Stomach (tissue), 9 donors: Measurements from ENCODE around the gene C1orf198. TPM values are rescaled to one million over a fixed set of nuclear protein-coding genes. Genes with fewer than 3 reads are reported as not detected.

ENCODE experiments used
- DNase-seq, 2 donors: peaks; one replicate each; pipeline versions ENCODE4 v3.0.0 to v3.0.0-alpha.2; 2013 to 2019
- H3K27ac ChIP-seq, 5 donors: fragments of 200-600 bp in 4 of 5; sonication (generic) in 4 of 5; one replicate each; pipeline ENCODE4 v1.5.1; 2013 to 2019; ENCODE audit warnings: mild to moderate bottlenecking in 1 of 5, moderate library complexity in 1 of 5
- H3K27me3 ChIP-seq, 3 donors: fragments of 200-600 bp; sonication (generic); one replicate each; pipeline ENCODE4 v1.5.1; 2017 to 2019; ENCODE audit warnings: mixed run types in 1 of 3
- H3K36me3 ChIP-seq, 4 donors: fragments of 200-600 bp; sonication (generic); 1 replicate in 3 of 4; 2 replicates in 1 of 4; pipeline ENCODE4 v1.5.1; 2016 to 2019
- H3K4me1 ChIP-seq, 4 donors: fragments of 200-600 bp; sonication (generic); one replicate each; pipeline ENCODE4 v1.5.1; 2016 to 2019
- H3K4me3 ChIP-seq, 4 donors: fragments of 200-600 bp; sonication (generic) in 3 of 4; one replicate each; pipeline ENCODE4 v1.5.1; 2016 to 2019; ENCODE audit warnings: mild to moderate bottlenecking in 1 of 4
- H3K9me3 ChIP-seq, 4 donors: fragments of 200-600 bp; sonication (generic); one replicate each; pipeline ENCODE4 v1.5.1; 2016 to 2019
- CTCF ChIP-seq, 7 experiments: fragments of 450-650 bp in 4 of 7; fragments of 200-600 bp in 3 of 7; sonication (generic) in 3 of 7; IDR thresholded peaks; one replicate each; pipeline ENCODE4 v1.5.1; 2016 to 2019; ENCODE audit warnings: antibody characterized with exemption in 7 of 7, control low read depth in 2 of 7, mild to moderate bottlenecking in 1 of 7
- EP300 ChIP-seq: sonication (generic); formaldehyde crosslinking; IDR thresholded peaks from one replicate; pipeline ENCODE4 v1.6.1; 2017; ENCODE audit warnings: antibody characterized with exemption
- POLR2A ChIP-seq, 4 donors: fragments of 450-650 bp; IDR thresholded peaks; one replicate each; pipeline ENCODE4 v1.6.1; 2016; ENCODE audit warnings: antibody characterized with exemption in 4 of 4, control low read depth in 2 of 4, mild to moderate bottlenecking in 1 of 4, moderate library complexity in 1 of 4
- POLR2AphosphoS5 ChIP-seq, 3 donors: sonication (generic); formaldehyde crosslinking; IDR thresholded peaks; one replicate each; pipeline ENCODE4 v1.6.1; 2016; ENCODE audit warnings: antibody characterized with exemption in 3 of 3
- WGBS, 5 donors: extraction: QIAGEN DNeasy Blood & Tissue Kit in 3 of 5; methylation state at CpG; one replicate each; pipeline versions ENCODE4 v1.1.5 to v1.1.7; 2013 to 2018; 5-methylcytosine and 5-hydroxymethylcytosine counted together
- intact Hi-C: fragments of 100-400 bp; cut with DNase I; formaldehyde crosslinking; loops from one replicate; pipeline ENCODE4 v1.15.1; 2023; ENCODE audit warnings: low total_unique reads
- polyA plus RNA-seq, 3 donors: library from polyadenylated mRNA; stranded (reverse); fragments of 200-250 nt; gene quantifications; one replicate each; pipeline ENCODE4 v1.2.3, GENCODE V29; 2013
- small RNA-seq, 4 donors: library from RNA; depleted of rRNA; stranded (forward); fragments of <200 nt; gene quantifications; one replicate each; pipeline ENCODE3, GENCODE V24; 2016
- total RNA-seq, 5 donors: library from RNA; depleted of rRNA; stranded (reverse); fragments of >200 nt; gene quantifications; one replicate each; pipeline versions ENCODE4 v1.1.0 to v1.2.3, GENCODE V29; 2014 to 2016
- donor health status: healthy with polysubstance abuse.
- donor health status: Bipolar disorder and iron deficiency.
- donor health status: healthy.

The C1orf198 gene
- total and polyA plus RNA-seq, 8 donors, result 11.3 to 69.3 (median 32.4) TPM

GRCh38 chr1:230787471-230787870 lies 80.8 kb downstream of the C1orf198 start:
- Histone ChIP-seq H3K27me3 (peaks cover 0 to 1% (median 0%) of the 10 kb centered on the region in 3 donors), H3K27ac (no peak overlapping the region), H3K4me3 (no peak overlapping the region), H3K36me3 (peaks cover 0 to 40% (median 3%) of the 10 kb centered on the region in 4 donors), H3K9me3 (no peaks in the 10 kb centered on the region), H3K4me1 (no peaks in the 10 kb centered on the region)
- no peak for DNase-seq
- intact Hi-C loops, result no loop called here
- TF ChIP-seq POLR2A (IDR thresholded peaks at IDR 0.05), result no peak
- no peak for TF ChIP-seq CTCF (IDR thresholded peaks at IDR 0.05)
- no peak for TF ChIP-seq POLR2AphosphoS5 (IDR thresholded peaks at IDR 0.05)
- no peak for TF ChIP-seq EP300
- WGBS, 5 donors, result 84 to 94% (median 91%) methylated on average over 7 of the region's 7 CpGs

Small RNAs within 50 kb of the gene (small RNA-seq; reads per million reads assigned to genes)
- gene RN7SL837P (0 reads per million in 4 donors), gene RNA5SP79 (0.30 to 1.2 (median 0.53) reads per million in 4 donors)

Other genes starting within 250 kb of the C1orf198 start
- 10 to 100 TPM; 16.5 to 51.3 (median 34.8) TPM for gene COG2, start 226.0 kb downstream of the C1orf198 start, total RNA-seq
- 10 to 100 TPM in 2 of 3 donors, 1 to 10 TPM in 1; 8.9 to 16.8 (median 11.3) TPM for gene COG2, start 226.0 kb downstream of the C1orf198 start, polyA plus RNA-seq
- gene AGT, start 154.4 kb downstream of the C1orf198 start, total RNA-seq, result 1 to 10 TPM in 2 of 5 donors, under 1 TPM in 1, not detected in 2; 0.29 to 9.9 (median 3.7) TPM
- 1 to 10 TPM in 2 of 3 donors, under 1 TPM in 1; 0.65 to 8.1 (median 4.0) TPM for gene AGT, start 154.4 kb downstream of the C1orf198 start, polyA plus RNA-seq
- 10 to 100 TPM; 29.5 to 68.3 (median 53.8) TPM for gene CAPN9, start 121.1 kb downstream of the C1orf198 start, total RNA-seq
- gene CAPN9, start 121.1 kb downstream of the C1orf198 start, polyA plus RNA-seq, result 10 to 100 TPM in 2 of 3 donors, 1 to 10 TPM in 1; 2.6 to 48.3 (median 14.7) TPM
- gene TTC13, start 110.3 kb upstream of the C1orf198 start, total RNA-seq, result 100 to 1,000 TPM in 1 of 5 donors, 10 to 100 TPM in 4; 23.9 to 117 (median 53.3) TPM
- 1 to 10 TPM; 2.1 to 9.3 (median 3.9) TPM for gene TTC13, start 110.3 kb upstream of the C1orf198 start, polyA plus RNA-seq
- gene ARV1, start 110.6 kb upstream of the C1orf198 start, total RNA-seq, result 10 to 100 TPM; 11.0 to 29.8 (median 13.9) TPM
- 10 to 100 TPM; 18.7 to 38.8 (median 18.9) TPM for gene ARV1, start 110.6 kb upstream of the C1orf198 start, polyA plus RNA-seq
- 10 to 100 TPM in 3 of 5 donors, 1 to 10 TPM in 1, under 1 TPM in 1; 0.89 to 28.0 (median 12.1) TPM for gene FAM89A, start 171.7 kb upstream of the C1orf198 start, total RNA-seq
- 10 to 100 TPM in 2 of 3 donors, 1 to 10 TPM in 1; 7.9 to 31.9 (median 29.3) TPM for gene FAM89A, start 171.7 kb upstream of the C1orf198 start, polyA plus RNA-seq